Measurements from ENCODE around the gene SLC2A2.

Gene SLC2A2

GRCh38 chr3:170991664-170992063 is 34.9 kb downstream of the SLC2A2 start:
- no peak overlapping the region for H3K4me3 ChIP-seq (replicated peaks; ENCODE audit: low read depth, low read length)
- DNase-seq (ENCODE audit: extremely low read depth, insufficient read length) = no peak
- no peak for TF ChIP-seq CTCF (IDR thresholded peaks at IDR 0.05; ENCODE audit: insufficient read depth, low read length, poor library complexity, severe bottlenecking)
- no peaks in the 10 kb centered on the region; the same call in 1 of the 2 replicates for H3K27me3 ChIP-seq (replicated peaks; ENCODE audit: control insufficient read depth, insufficient read depth, low read length)
- no peaks in the 10 kb centered on the region for H3K36me3 ChIP-seq (ENCODE audit: control insufficient read depth, insufficient read depth, low read length)

GRCh38 chr3:170989100-170989648 is 37.3 kb downstream of the SLC2A2 start:
- TF ChIP-seq CTCF (IDR thresholded peaks at IDR 0.05; ENCODE audit: insufficient read depth, low read length, poor library complexity, severe bottlenecking) = no peak
- DNase-seq (ENCODE audit: extremely low read depth, insufficient read length) = no peak
- H3K4me3 ChIP-seq (replicated peaks; ENCODE audit: low read depth, low read length) = no peak overlapping the region
- H3K36me3 ChIP-seq (ENCODE audit: control insufficient read depth, insufficient read depth, low read length) = no peaks in the 10 kb centered on the region
- H3K27me3 ChIP-seq (replicated peaks; ENCODE audit: control insufficient read depth, insufficient read depth, low read length) = no peaks in the 10 kb centered on the region; the same call in 1 of the 2 replicates

GRCh38 chr3:170988378-170988777 is 38.1 kb downstream of the SLC2A2 start:
- H3K36me3 ChIP-seq (ENCODE audit: control insufficient read depth, insufficient read depth, low read length) = no peaks in the 10 kb centered on the region
- no peak overlapping the region for H3K4me3 ChIP-seq (replicated peaks; ENCODE audit: low read depth, low read length)
- no peaks in the 10 kb centered on the region; the same call in 1 of the 2 replicates for H3K27me3 ChIP-seq (replicated peaks; ENCODE audit: control insufficient read depth, insufficient read depth, low read length)
- DNase-seq (ENCODE audit: extremely low read depth, insufficient read length) = no peak
- TF ChIP-seq CTCF (IDR thresholded peaks at IDR 0.05; ENCODE audit: insufficient read depth, low read length, poor library complexity, severe bottlenecking) = no peak

GRCh38 chr3:170985304-170985703 is 41.2 kb downstream of the SLC2A2 start:
- no peak for DNase-seq (ENCODE audit: extremely low read depth, insufficient read length)
- TF ChIP-seq CTCF (IDR thresholded peaks at IDR 0.05; ENCODE audit: insufficient read depth, low read length, poor library complexity, severe bottlenecking) = no peak

GRCh38 chr3:170982733-170983132 is 43.8 kb downstream of the SLC2A2 start:
- TF ChIP-seq CTCF (IDR thresholded peaks at IDR 0.05; ENCODE audit: insufficient read depth, low read length, poor library complexity, severe bottlenecking) = no peak
- no peak overlapping the region for H3K4me3 ChIP-seq (replicated peaks; ENCODE audit: low read depth, low read length)
- DNase-seq (ENCODE audit: extremely low read depth, insufficient read length) = no peak
- H3K27me3 ChIP-seq (replicated peaks; ENCODE audit: control insufficient read depth, insufficient read depth, low read length) = no peaks in the 10 kb centered on the region
- H3K36me3 ChIP-seq (ENCODE audit: control insufficient read depth, insufficient read depth, low read length) = no peaks in the 10 kb centered on the region

More at GRCh38 chr3:170985304-170985703, 41.2 kb downstream of the SLC2A2 start:
- H3K4me3 ChIP-seq (replicated peaks; ENCODE audit: low read depth, low read length) = no peak overlapping the region
- H3K27me3 ChIP-seq (replicated peaks; ENCODE audit: control insufficient read depth, insufficient read depth, low read length) = no peaks in the 10 kb centered on the region; the same call in 1 of the 2 replicates
- no peaks in the 10 kb centered on the region for H3K36me3 ChIP-seq (ENCODE audit: control insufficient read depth, insufficient read depth, low read length)

GRCh38 chr3:170980399-170980798 is 46.1 kb downstream of the SLC2A2 start:
- no peak for TF ChIP-seq CTCF (IDR thresholded peaks at IDR 0.05; ENCODE audit: insufficient read depth, low read length, poor library complexity, severe bottlenecking)
- Histone ChIP-seq H3K4me3 (replicated peaks; ENCODE audit: low read depth, low read length) (no peak overlapping the region), H3K27me3 (replicated peaks; ENCODE audit: control insufficient read depth, insufficient read depth, low read length) (no peaks in the 10 kb centered on the region; the same call in none of the 2 replicates), H3K36me3 (ENCODE audit: control insufficient read depth, insufficient read depth, low read length) (no peaks in the 10 kb centered on the region)
- DNase-seq (ENCODE audit: extremely low read depth, insufficient read length) = no peak

Measured in GM06990 (cell line).